IPS-20b (cell line): ENCODE measurements around the gene IBA57.

Experiments
- H3K27ac ChIP-seq: one replicate; pipeline ENCODE4 v1.5.1; 2013; ENCODE audit warnings: low read length
- H3K27me3 ChIP-seq: 2 replicates; pipeline ENCODE4 v1.6.1; 2013; ENCODE audit warnings: mild to moderate bottlenecking, low read length, inconsistent platforms; ENCODE audit not compliant: insufficient read depth
- H3K36me3 ChIP-seq: 2 replicates; pipeline ENCODE4 v1.6.1; 2013; ENCODE audit warnings: low read depth, mild to moderate bottlenecking, inconsistent platforms, low read length, moderate library complexity; ENCODE audit not compliant: insufficient read depth
- H3K4me1 ChIP-seq: 2 replicates; pipeline ENCODE4 v1.6.1; 2013; ENCODE audit warnings: mild to moderate bottlenecking, control low read depth, inconsistent platforms, low read length, moderate library complexity; ENCODE audit not compliant: insufficient read depth
- H3K4me3 ChIP-seq: 2 replicates; pipeline ENCODE4 v1.5.1; 2013; ENCODE audit warnings: mild to moderate bottlenecking, low read length, inconsistent platforms
- H3K9ac ChIP-seq: 2 replicates; pipeline ENCODE4 v1.6.1; 2013; ENCODE audit warnings: low read depth, mild to moderate bottlenecking, inconsistent platforms, low read length, moderate library complexity
- H3K9me3 ChIP-seq: 2 replicates; pipeline ENCODE4 v1.6.1; 2013; ENCODE audit warnings: mild to moderate bottlenecking, low read depth, low read length, inconsistent platforms; ENCODE audit not compliant: insufficient read depth

The IBA57 gene

DNA sequence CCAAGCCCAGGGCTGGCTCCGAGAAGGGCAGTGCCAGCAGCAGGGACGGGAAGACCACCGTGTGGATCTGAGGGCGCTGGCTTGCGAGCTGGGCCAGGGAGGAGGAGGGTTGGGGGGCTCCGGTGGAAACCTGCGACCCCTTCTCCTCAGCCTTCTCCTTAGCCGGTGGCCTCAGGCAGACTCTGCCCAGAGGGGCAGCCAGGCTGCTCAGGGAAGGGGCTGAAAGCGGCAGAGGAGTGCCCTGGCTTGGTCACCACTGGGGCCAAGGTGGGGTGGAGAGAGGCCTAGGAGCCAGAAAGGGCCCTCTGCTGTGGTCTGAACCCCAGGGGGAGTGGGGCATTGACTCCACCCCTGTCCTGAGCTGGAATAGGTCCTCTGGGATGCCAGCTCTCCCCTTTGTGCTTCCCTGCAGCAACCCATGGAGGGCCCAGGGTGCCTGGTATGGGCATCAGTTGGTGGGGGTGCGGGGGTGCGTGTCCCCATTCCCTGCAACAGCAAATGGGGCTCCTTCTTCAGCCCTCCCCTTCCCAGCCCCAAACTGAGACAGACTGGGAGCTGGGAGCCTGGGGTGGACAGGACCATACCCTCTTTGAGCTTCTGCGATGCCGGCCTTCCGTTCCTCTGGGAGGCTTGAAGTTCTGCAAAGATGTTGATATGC, 6.5 kb upstream of the IBA57 start:
- Histone ChIP-seq H3K9me3 (no peaks in the 10 kb centered on the region), H3K4me3 (no peak overlapping the region), H3K27me3 (no peaks in the 10 kb centered on the region; the same call in 1 of the 2 replicates), H3K36me3 (no peaks in the 10 kb centered on the region), H3K9ac (no peak overlapping the region), H3K4me1 (peaks cover 4% of the 10 kb centered on the region; the same call in 1 of the 2 replicates), H3K27ac (no peak overlapping the region)

DNA sequence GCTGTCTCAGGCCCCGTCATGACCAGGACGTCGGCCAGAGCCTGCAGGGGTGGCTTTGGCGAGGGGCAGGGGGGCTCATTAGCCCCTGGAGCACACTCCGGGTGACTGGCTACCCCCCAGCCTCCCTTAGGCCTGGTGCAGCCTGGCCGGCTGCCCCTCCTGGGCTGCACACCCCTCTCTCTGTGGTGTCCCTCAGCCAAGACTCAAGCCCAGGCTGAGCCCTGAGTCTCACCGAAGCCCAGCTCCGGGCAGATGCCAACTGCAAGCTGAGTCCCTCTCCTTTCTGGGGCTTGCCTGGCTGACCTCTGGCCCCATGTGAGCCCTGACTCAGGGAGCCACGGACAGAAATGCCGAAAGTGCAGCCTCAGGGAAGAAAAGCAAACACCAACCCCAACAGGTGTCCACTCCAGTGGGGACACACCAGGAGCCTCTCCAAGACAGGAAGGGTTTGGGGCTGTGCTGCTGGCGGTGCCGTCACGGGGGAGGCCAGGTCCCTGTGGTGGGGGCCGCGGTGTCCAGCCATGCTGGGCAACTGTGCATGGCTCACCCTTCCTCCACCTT, 5.3 kb upstream of the IBA57 start:
- no peak overlapping the region for H3K4me3 ChIP-seq
- no peaks in the 10 kb centered on the region for H3K9me3 ChIP-seq
- H3K27me3 ChIP-seq, result no peaks in the 10 kb centered on the region; the same call in 1 of the 2 replicates
- H3K27ac ChIP-seq, result no peak overlapping the region
- no peak overlapping the region for H3K9ac ChIP-seq
- H3K36me3 ChIP-seq, result no peaks in the 10 kb centered on the region
- peaks cover 4% of the 10 kb centered on the region; the same call in 1 of the 2 replicates for H3K4me1 ChIP-seq

DNA sequence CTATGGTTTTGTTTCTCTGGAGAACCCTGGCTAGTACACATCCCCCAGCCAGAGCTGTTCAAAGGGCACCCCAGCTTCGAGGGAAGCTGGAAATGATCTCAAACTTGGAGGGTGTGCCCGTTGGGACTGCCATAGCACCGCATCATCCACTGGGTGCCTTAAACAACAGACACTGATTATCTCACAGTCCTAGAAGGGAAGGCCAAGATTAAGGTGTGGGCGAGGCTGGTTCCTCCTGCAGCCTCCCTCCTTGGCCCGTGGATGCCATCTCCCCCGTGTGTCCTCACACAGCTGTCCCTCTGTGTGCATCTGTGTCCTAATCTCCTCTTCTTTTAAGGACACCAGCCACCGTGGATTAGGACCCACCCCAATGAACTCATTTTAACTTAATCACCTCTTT, 4.2 kb upstream of the IBA57 start:
- Histone ChIP-seq H3K36me3 (no peaks in the 10 kb centered on the region), H3K27me3 (no peaks in the 10 kb centered on the region; the same call in 1 of the 2 replicates), H3K9me3 (no peaks in the 10 kb centered on the region), H3K9ac (no peak overlapping the region), H3K4me1 (peaks cover 4% of the 10 kb centered on the region; the same call in 1 of the 2 replicates), H3K27ac (no peak overlapping the region), H3K4me3 (no peak overlapping the region)

DNA sequence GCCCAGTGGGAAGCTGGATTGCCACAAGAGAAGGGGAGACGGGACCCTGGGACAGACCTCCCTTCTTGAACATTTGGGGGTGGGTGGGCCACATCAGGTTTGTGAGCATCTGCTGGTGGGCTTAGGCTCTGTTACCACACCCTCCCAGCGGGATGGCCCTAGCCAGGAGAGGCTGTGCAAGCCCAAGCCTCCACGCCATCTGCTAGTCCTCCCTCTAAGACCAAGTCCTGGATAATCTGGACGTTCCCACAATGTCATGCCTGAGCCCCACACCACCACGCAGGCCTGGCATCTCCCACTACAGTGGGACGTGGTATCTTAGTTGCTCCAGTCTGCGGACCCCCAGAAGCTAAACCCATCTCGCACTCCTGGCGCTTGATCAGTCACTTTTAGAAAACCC, 3.7 kb upstream of the IBA57 start:
- H3K27me3 ChIP-seq, result no peaks in the 10 kb centered on the region; the same call in 1 of the 2 replicates
- H3K4me3 ChIP-seq, result no peak overlapping the region
- H3K4me1 ChIP-seq, result peaks cover 9% of the 10 kb centered on the region; the same call in 1 of the 2 replicates
- H3K36me3 ChIP-seq, result no peaks in the 10 kb centered on the region
- no peak overlapping the region for H3K27ac ChIP-seq
- H3K9ac ChIP-seq, result no peak overlapping the region
- no peaks in the 10 kb centered on the region for H3K9me3 ChIP-seq

DNA sequence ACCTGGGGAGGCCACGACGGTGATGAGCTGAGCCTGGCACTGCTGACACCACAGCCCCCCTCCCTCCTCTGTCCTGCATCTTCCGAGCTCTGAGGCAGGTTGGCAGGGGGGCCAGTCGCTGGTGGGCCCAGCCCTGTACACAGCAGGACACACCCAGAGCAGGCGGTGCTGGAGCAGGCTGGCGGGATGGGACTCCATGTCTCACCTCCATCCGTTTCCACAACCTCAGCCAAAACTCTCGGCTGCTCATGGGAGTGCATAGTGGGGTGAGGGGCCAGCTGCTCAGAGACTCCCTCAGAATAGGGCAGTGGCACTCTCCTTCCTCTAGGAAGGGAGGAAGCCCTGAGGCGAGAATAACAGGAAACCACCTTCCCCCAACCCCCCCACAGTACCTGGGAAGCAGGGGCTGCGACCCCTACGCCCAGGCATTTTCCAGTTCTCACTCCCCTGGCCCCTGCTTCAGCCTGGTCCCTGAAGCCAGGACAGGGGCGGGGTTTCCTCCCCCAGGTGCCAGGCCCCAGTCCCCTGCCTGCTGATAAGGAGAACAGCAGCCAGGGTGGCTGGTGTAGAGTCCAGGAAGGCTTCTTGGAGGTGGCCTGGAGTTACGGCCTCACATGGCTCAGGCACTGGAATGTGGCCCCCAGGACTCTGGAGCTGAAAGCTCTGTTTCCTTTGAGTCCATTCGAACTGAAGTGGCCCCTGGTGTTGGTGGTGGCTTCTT, 3.2 kb upstream of the IBA57 start:
- no peak overlapping the region for H3K4me3 ChIP-seq
- H3K27me3 ChIP-seq, result no peaks in the 10 kb centered on the region; the same call in 1 of the 2 replicates

DNA sequence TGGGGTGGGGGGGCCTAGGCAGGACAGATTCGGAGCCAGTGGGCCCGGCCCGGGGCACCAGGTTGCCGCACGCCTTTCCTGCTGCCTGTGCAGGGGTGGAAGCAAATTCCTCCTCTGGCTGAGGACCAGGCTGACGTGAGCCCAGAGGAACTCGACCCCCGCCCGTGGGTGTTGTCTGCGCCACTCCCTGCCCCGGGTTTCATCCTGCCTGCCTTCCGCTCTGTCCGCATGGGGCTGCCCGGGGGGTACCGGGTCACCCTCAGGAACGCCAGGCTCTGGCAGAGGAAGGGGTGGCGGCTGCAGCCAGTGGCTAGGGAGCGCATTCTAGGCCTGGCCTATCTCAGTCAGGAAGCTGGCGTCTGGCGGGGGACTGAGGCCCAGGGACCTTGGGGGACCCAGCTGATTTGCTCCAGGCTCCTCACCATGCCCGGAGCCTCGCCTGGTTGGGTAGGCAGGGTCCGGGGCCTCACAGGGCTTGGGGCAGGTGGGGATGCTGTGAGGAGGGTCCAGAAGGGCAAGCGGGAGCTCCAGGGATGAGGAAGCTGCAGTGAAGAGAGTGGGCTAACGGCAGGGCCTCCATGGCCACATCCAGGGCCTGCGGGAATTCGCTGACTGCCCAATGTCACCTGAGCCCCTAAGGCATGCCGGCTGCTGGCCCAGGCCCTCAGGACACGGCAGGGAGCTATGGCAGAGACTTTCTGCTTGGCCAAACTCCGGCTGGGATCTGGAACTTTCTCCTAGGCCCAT, 2.4 kb upstream of the IBA57 start:
- H3K4me3 ChIP-seq, result no peak overlapping the region
- H3K27me3 ChIP-seq, result no peaks in the 10 kb centered on the region; the same call in 1 of the 2 replicates
- H3K9ac ChIP-seq, result no peak overlapping the region
- H3K36me3 ChIP-seq, result no peaks in the 10 kb centered on the region
- H3K9me3 ChIP-seq, result no peaks in the 10 kb centered on the region
- H3K27ac ChIP-seq, result no peak overlapping the region
- H3K4me1 ChIP-seq, result peaks cover 9% of the 10 kb centered on the region; the same call in 1 of the 2 replicates

More for the DNA sequence above, 3.2 kb upstream of the IBA57 start:
- Histone ChIP-seq H3K27ac (no peak overlapping the region), H3K4me1 (peaks cover 9% of the 10 kb centered on the region; the same call in 1 of the 2 replicates), H3K9ac (no peak overlapping the region), H3K9me3 (no peaks in the 10 kb centered on the region), H3K36me3 (no peaks in the 10 kb centered on the region)

DNA sequence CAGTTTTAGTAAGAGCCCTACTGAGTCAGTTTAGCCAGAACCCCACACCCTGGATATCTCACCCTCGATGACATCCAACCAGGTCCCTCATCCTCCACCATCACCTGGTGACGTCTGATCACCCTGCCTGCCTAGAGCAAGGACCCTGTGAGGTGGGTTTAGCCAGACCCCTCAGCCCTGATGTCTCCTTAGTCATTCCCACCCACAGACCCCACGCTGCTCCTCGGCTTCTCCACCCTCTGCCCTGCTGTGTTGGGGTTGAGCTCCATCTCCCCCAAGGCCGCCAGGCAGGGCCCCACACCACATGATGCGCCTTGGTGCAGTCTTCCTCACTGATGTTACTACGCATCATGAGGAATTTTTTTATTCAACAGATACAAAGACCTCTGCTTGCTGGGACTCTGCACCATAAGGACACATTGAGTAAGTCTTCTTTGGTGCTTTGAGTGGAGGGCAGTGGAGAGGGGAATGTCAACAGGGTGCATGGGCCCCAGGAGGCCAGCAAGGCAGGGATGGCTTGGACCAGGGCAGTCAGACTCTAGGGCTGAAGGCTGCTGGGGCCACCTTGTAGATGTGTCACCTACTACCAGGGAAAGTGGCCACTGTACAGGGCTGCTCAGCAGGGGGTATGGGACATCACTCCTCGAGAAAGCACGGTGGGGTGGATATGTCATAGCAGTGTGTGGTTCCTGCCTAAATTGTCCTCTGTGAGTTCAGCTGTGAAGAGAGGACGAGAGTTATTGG, 1.7 kb upstream of the IBA57 start:
- peaks cover 9% of the 10 kb centered on the region; the same call in 1 of the 2 replicates for H3K4me1 ChIP-seq
- no peak overlapping the region for H3K9ac ChIP-seq
- H3K4me3 ChIP-seq, result no peak overlapping the region
- H3K27me3 ChIP-seq, result no peaks in the 10 kb centered on the region; the same call in 1 of the 2 replicates
- no peaks in the 10 kb centered on the region for H3K9me3 ChIP-seq
- no peaks in the 10 kb centered on the region for H3K36me3 ChIP-seq
- H3K27ac ChIP-seq, result no peak overlapping the region

DNA sequence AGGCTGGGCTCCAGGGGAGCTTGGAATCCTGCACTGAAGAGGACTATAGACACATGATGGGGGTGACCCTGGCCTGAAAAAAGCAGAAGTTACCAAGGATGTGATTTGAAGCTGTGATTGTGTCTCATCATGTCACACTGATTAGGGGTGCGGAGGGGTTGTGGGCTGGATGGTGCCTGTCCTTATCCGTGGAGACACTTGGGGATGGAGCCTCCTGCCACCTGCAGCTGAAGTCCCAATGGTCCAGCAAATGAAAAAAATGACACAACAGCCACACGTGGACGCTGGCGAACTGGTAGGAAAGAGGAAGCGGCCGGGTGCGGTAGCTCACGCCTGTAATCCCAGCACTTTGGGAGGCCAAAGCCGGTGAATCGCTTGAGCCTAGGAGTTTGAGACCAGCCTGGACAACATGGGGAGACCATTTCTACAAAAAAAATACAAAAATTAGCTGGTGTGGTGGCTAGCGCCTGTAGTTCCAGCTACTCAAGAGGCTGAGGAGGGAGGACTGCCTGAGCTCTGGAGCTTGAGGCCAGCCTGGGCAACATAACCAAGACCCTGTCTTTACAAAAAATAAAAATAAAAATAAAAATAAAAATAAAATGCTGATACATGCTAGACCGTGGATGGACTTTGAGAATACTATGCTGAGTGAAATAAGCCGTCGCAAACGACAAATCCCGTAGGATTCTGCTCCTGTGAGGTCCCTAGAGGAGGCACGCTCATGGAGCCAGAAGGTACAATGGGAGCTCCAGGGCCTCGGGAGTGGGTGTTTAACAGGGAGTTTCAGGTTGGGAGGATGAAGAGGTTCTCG, 838 bp upstream of the IBA57 start:
- Histone ChIP-seq H3K4me3 (peak overlapping the region; percentile 88), H3K4me1 (peaks cover 9% of the 10 kb centered on the region; the same call in 1 of the 2 replicates), H3K9ac (peak overlapping the region; percentile 87), H3K27me3 (no peaks in the 10 kb centered on the region; the same call in 1 of the 2 replicates), H3K36me3 (no peaks in the 10 kb centered on the region), H3K9me3 (no peaks in the 10 kb centered on the region), H3K27ac (no peak overlapping the region)

DNA sequence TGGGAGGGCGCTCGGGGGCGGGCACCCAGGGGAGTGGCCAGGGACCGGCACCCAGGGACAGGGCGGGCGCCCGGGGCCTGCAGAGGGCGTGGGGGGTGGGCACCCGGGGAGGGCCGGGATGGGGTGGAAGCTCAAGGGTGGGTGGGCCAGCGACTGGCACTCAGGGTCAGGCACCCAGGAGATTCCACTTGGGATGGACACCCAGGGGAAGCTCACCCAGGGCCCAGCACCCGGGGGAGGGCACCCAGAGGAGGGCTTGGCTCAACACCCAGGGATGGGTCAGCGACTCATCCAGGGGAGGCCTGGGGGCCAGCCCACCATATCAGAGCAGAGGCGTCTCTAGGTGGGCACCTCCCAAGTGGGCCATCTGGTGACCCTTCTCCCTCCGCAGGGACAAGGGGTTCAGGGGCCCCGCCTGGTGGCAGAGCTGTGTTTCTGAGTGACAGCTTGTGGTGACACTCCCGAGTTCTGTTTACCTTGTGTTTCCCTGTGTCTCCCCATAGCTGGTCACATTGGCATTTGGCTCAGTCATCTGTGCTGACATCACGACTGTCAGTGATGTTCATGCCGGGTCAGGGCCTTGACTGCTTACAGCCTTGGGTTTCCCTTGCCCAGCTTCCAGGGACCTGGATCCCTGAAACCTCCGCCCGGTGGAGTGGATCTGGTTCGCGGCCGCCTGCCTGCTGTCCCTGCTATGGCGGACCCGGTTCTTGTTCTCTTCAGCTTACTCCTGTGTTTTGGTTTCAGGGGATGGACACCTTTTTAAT, 749 bp downstream of the IBA57 start:
- H3K9ac ChIP-seq, result peak overlapping the region; percentile 77; the same call in 1 of the 2 replicates
- H3K9me3 ChIP-seq, result no peaks in the 10 kb centered on the region
- H3K36me3 ChIP-seq, result no peaks in the 10 kb centered on the region
- no peaks in the 10 kb centered on the region for H3K27me3 ChIP-seq
- no peak overlapping the region for H3K27ac ChIP-seq
- H3K4me1 ChIP-seq, result peaks cover 9% of the 10 kb centered on the region; the same call in 1 of the 2 replicates
- H3K4me3 ChIP-seq, result peak overlapping the region; percentile 79
